Stimulated activated naive CD4-positive, alpha-beta T cell treated with Interleukin-2 at 50 U/mL for 16 hours (primary cell): ENCODE data around the gene AXL.

Source experiments
- DNase-seq: peaks from one replicate; lab custom pipeline; 2025; lab: John Stamatoyannopoulos, UW

AXL gene

DNA sequence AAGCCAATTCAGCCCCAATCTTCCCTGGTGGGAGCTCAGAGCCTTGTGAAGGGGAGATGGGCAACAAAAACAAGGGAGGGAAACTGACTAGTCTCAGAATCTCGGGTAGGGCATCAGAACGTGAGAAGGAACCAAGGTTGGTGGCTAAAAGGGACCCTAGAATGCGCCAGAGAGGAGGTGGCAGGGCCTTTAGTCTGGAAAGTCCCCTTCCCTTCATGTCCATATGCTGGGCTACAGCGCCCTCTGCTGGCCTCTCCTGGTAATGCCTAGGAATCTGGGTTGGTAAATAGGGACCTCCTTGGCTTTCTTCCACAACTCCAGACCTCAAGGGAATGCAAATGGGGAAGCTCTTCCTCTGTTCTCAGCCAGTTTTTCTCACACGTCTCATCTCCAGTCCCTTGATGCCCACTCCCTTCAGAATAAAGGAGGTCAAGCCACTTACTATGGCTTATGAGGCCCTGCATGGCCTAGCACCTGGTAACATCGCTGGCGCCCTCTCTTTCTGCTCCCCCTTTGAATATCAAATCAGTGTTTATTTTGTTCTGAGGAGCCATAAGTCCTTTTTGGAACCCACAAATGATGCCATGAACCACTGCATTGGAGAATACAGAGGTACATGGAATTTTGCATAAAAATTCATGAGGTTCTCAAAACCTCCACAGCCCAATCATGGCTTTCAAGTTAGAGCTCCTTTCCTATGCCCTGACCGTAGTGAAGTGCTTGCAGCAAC is 89.6 kb downstream of the AXL start:
- peak; percentile 88 for DNase-seq

GRCh38 chr19:41309180-41310032 is 90.4 kb downstream of the AXL start:
- no peak for DNase-seq

- peak; percentile 83 for DNase-seq
Observed at GRCh38 chr19:41310033-41310831, 91.2 kb downstream of the AXL start, which contains the start of gene CCDC97. CCDC97 (plus strand) TSS chr19:41310172; CDS start chr19:41310311, 139 bp downstream.

DNA sequence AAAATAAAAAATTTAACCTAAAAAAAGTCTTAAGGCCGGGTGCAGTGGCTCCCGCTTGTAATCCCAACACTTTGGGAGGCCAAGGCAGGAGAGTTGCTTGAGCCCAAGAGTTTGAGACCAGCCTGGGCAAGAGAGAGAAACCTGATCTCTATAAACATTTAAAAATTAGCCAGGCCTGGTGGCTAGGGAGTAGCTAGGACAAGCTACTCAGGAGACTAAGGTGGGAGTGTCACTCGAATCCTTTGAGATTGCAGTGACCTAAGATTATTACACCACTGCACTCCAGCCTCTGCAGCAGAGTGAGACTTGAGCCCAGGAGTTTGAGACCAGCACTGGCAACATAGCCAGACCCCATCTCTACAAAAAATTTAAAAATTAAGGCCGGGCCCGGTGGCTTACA is 92.0 kb downstream of the AXL start:
- no peak for DNase-seq
